Activated CD8-positive, alpha-beta T cell treated with anti-CD3 and anti-CD28 coated beads for 36 hours (primary cell): ENCODE results near the gene DAPK2. TPM values are rescaled to one million over a fixed set of nuclear protein-coding genes. Genes with fewer than 3 reads are reported as not detected.

Experiments used
- ATAC-seq: fragments of 200-7000 bp; cut with Tn5 transposase; one replicate; pipeline ENCODE4 v1.10.0; 2021; ENCODE audit warnings: mild to moderate bottlenecking, moderate library complexity
- CTCF ChIA-PET: fragments of 350-600 bp; sonication (Branson Sonifier 250); formaldehyde crosslinking; loops from one replicate; lab custom pipeline; 2021; ENCODE audit warnings: antibody characterized with exemption; lab: Charles Lee
- POLR2A ChIA-PET: fragments of 350-600 bp; sonication (Branson Sonifier 250); formaldehyde crosslinking; loops from one replicate; lab custom pipeline; 2021; ENCODE audit warnings: antibody characterized with exemption; lab: Charles Lee
- DNase-seq: peaks from one replicate; pipeline ENCODE4 v3.0.0-alpha.2; 2020
- H3K27ac Mint-ChIP-seq: one replicate; pipeline ENCODE4 v1.8.0; 2021; ENCODE audit warnings: mild to moderate bottlenecking, mixed read lengths
- H3K27me3 Mint-ChIP-seq: one replicate; pipeline ENCODE4 v1.8.0; 2021; ENCODE audit warnings: mixed read lengths
- H3K36me3 Mint-ChIP-seq: one replicate; pipeline ENCODE4 v1.8.0; 2021; ENCODE audit warnings: low read depth, mixed read lengths
- H3K4me1 Mint-ChIP-seq: one replicate; pipeline ENCODE4 v1.8.0; 2021; ENCODE audit warnings: low read depth, mixed read lengths
- H3K4me3 Mint-ChIP-seq: one replicate; pipeline ENCODE4 v1.8.0; 2021; ENCODE audit warnings: mild to moderate bottlenecking, moderate library complexity, mixed read lengths
- H3K9me3 Mint-ChIP-seq: one replicate; pipeline ENCODE4 v1.8.0; 2021; ENCODE audit warnings: mixed read lengths
- intact Hi-C: fragments of 100-400 bp; cut with micrococcal nuclease; formaldehyde crosslinking; loops from one replicate; pipeline ENCODE4 v1.10.0; 2022
- total RNA-seq, 2 experiments: library from RNA; stranded (reverse); gene quantifications; one replicate each; pipeline ENCODE4 v1.2.3, GENCODE V29; 2021
- TF ChIP-seq, protein P1 (sequence below): fragments of 200-600 bp; IDR thresholded peaks from one replicate; pipeline ENCODE4 v1.8.0; 2022; ENCODE audit warnings: antibody characterized with exemption, mild to moderate bottlenecking

Gene DAPK2
- total RNA-seq, 2 experiments from 2014 or later: 1.2 to 1.5 TPM

DNA sequence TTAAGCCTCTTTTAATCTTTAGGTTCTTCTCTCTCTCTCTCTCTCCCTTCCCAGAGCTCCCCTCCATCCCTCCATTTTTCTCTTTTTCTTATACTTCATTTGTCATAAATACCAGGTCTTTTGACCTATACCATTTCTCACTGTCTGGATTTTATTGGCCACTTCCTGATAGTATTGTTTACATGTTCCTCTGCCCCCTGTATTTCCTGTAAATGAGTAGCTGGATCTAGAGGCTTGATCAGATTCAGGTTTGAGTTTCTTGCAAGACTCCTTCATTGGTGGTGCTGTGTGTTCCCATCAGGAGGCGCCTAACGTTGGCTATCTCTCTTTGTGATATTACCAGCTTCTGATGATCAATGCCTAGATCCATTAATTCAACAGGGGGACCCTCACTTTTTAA lies 42.2 kb downstream of the DAPK2 start:
- CTCF ChIA-PET: interaction anchor here (1.1 to 2.6 kb wide), 2 partner anchors 30 to 42 kb away, joined by 3 to 14 read pairs; partner anchors contain the start of gene DAPK2
- no peak for DNase-seq
- Mint-ChIP-seq H3K4me3 (no peak overlapping the region), H3K27ac (no peak overlapping the region), H3K9me3 (no peaks in the 10 kb centered on the region), H3K36me3 (no peaks in the 10 kb centered on the region), H3K4me1 (peaks cover 10% of the 10 kb centered on the region), H3K27me3 (peaks cover 4% of the 10 kb centered on the region)
- TF ChIP-seq, protein P1, sequence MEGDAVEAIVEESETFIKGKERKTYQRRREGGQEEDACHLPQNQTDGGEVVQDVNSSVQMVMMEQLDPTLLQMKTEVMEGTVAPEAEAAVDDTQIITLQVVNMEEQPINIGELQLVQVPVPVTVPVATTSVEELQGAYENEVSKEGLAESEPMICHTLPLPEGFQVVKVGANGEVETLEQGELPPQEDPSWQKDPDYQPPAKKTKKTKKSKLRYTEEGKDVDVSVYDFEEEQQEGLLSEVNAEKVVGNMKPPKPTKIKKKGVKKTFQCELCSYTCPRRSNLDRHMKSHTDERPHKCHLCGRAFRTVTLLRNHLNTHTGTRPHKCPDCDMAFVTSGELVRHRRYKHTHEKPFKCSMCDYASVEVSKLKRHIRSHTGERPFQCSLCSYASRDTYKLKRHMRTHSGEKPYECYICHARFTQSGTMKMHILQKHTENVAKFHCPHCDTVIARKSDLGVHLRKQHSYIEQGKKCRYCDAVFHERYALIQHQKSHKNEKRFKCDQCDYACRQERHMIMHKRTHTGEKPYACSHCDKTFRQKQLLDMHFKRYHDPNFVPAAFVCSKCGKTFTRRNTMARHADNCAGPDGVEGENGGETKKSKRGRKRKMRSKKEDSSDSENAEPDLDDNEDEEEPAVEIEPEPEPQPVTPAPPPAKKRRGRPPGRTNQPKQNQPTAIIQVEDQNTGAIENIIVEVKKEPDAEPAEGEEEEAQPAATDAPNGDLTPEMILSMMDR: no peak
- ATAC-seq: no peak
- intact Hi-C loops: no loop called here
- POLR2A ChIA-PET: no interaction called here

DNA sequence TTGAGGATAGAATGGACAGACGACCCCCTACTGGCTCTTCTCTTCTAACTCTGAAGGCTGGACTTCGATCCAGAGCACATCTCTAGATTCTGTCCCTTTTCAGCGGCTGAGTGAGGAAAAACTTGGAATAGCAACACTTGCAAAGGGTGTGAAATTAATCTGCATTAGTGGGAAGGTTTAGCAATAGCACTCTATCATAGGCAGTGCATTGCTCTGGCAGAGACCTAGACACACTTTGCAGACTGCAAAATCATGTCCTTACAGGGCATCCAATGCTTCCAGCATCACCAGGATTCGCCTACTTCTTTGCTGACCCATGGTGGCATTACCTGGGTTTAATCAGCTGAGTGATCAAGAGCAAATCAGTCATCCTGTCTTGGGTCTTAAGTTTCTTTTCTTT lies 43.1 kb downstream of the DAPK2 start:
- no peak overlapping the region for H3K27ac Mint-ChIP-seq

DNA sequence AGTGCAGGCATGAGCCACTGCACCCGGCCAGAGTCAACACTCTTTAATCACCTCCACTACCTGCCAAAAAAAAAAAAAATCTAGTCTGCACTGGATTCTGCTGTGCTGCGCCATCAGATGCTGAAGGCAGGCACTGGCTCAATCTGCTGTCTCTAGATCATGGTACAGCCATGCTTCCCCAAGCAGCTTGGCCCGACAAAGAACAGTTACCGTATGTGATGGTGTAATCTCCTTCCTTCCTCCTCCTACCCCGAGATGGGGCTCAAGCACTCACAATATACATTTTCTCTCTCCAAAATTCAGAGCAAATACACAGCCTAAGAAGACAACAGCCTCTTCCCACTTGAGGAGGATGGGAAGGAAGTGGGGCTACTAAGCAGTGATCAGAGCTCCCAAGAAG lies 45.1 kb downstream of the DAPK2 start:
- no peak overlapping the region for H3K27ac Mint-ChIP-seq
- no peak for ATAC-seq
- H3K4me3 Mint-ChIP-seq: no peak overlapping the region
- TF ChIP-seq, protein P1: no peak
- H3K4me1 Mint-ChIP-seq: peaks cover 13% of the 10 kb centered on the region
- H3K36me3 Mint-ChIP-seq: no peaks in the 10 kb centered on the region
- DNase-seq: no peak
- ChIA-PET CTCF (no interaction called here), POLR2A (no interaction called here)
- H3K9me3 Mint-ChIP-seq: no peaks in the 10 kb centered on the region
- H3K27me3 Mint-ChIP-seq: peaks cover 4% of the 10 kb centered on the region
- intact Hi-C loops: no loop called here

More for the DNA sequence above, 43.1 kb downstream of the DAPK2 start:
- POLR2A ChIA-PET: no interaction called here
- Mint-ChIP-seq H3K27me3 (peaks cover 4% of the 10 kb centered on the region), H3K4me3 (no peak overlapping the region), H3K36me3 (no peaks in the 10 kb centered on the region), H3K4me1 (peaks cover 10% of the 10 kb centered on the region), H3K9me3 (no peaks in the 10 kb centered on the region)
- TF ChIP-seq, protein P1: no peak
- intact Hi-C loops: no loop called here
- ATAC-seq (no peak), DNase-seq (no peak)
- CTCF ChIA-PET: no interaction called here

DNA sequence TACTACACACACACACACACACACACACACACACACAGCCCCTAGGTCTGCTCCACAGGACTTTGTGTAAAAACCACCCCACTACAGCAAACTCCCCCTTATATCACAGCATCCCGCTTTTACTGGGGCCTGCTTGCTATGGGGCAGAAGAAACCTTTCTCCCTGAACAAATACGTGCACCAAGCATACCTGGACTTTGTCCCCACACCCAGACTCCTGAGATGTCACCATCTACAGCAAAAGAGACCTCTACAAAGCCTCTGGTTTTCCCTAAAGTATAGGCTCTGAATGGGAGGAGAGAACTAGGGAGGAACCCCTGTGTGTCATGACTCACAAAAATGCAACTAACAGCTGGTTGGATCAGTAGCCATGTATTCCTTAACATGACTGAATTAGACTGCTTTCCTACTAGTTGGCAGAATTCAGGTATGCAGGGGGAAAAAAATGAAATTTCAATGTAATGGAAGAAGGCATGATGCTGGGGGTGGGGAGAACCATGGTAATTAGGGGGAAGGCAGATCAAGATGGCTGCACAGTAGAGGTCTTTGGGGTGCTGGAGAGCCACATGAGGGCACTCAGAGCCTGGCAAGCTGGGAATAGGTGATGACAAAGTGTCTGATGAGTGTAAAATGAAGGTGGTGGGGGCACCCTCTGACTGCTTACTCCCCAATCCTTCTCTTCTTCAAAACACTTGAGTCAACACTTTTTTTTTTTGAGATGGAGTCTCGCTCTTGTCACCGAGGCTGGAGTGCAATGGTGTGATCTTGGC lies 45.9 kb downstream of the DAPK2 start:
- H3K4me3 Mint-ChIP-seq: no peak overlapping the region
- TF ChIP-seq, protein P1: no peak
- ATAC-seq (no peak), DNase-seq (no peak)
- POLR2A ChIA-PET: interaction anchor here (0.7 kb wide), 1 partner anchor 582 kb away, joined by 3 read pairs; no protein-coding TSS in a partner anchor
- CTCF ChIA-PET: interaction anchor here (1.5 kb wide), 1 partner anchor 46 kb away, joined by 3 read pairs; no protein-coding TSS in a partner anchor
- H3K27ac Mint-ChIP-seq: no peak overlapping the region
- no peaks in the 10 kb centered on the region for H3K36me3 Mint-ChIP-seq
- H3K4me1 Mint-ChIP-seq: peaks cover 13% of the 10 kb centered on the region
- H3K9me3 Mint-ChIP-seq: no peaks in the 10 kb centered on the region
- intact Hi-C loops: no loop called here
- H3K27me3 Mint-ChIP-seq: peaks cover 4% of the 10 kb centered on the region

DNA sequence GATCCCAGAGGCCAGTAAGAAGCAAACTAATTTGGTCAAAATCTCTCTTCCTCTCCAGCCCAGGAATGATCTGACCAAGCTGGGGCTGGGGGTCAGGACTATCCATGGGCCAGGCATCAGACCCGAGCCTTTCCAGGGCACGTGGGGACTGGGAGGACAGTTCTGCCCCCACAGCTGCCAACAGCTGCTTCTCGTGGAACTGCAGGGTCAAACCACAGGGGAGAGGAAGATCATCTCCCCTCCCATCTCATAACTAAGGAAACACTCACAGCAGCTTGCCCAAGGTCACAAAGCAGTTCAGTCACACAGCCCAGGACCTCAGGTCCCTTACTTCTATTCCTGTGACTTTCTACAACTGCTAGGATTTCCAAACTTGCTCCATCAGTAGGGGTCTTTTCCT lies 47.1 kb downstream of the DAPK2 start:
- Mint-ChIP-seq H3K27me3 (peaks cover 4% of the 10 kb centered on the region), H3K27ac (no peak overlapping the region), H3K4me3 (no peak overlapping the region), H3K9me3 (no peaks in the 10 kb centered on the region), H3K4me1 (peaks cover 13% of the 10 kb centered on the region), H3K36me3 (no peaks in the 10 kb centered on the region)
- intact Hi-C loops: no loop called here
- POLR2A ChIA-PET: no interaction called here
- CTCF ChIA-PET: interaction anchor here (1.1 to 1.5 kb wide), 2 partner anchors 48 to 54 kb away, joined by 3 read pairs; no protein-coding TSS in a partner anchor
- DNase-seq: no peak
- ATAC-seq: no peak
- TF ChIP-seq, protein P1: no peak
